ENCODE measurements around the gene SPATA24. TPM values are rescaled to one million over a fixed set of nuclear protein-coding genes. Genes with fewer than 3 reads are reported as not detected.

The SPATA24 gene
- total RNA-seq, 1 experiment from 2014 or later, result 3.1 TPM

GRCh38 chr5:139376364-139376763, 27.5 kb downstream of the SPATA24 start:
- ChIA-PET RAD21 (ENCODE audit: low non-redundant PET in 1 of 2, low total read pairs in 2 of 2, uncharacterized antibody in 2 of 2, unreplicated experiment in 2 of 2) (interaction anchor here in 1 of 2 experiments (0.6 kb wide), 1 partner anchor 144 kb away, joined by 3 read pairs; no protein-coding TSS in a partner anchor), CTCF (no interaction called here), POLR2A (no interaction called here)
- no peak overlapping the region for H3K9ac ChIP-seq (ENCODE audit: low read length)
- H3K27me3 ChIP-seq (ENCODE audit: insufficient read depth, low read length), result no peaks in the 10 kb centered on the region
- H4K20me1 ChIP-seq (ENCODE audit: insufficient read depth), result no peaks in the 10 kb centered on the region
- H3K36me3 ChIP-seq (ENCODE audit: control insufficient read depth in 1 of 2, insufficient read depth in 2 of 2, low read length in 2 of 2), result peaks cover 2 to 9% of the 10 kb centered on the region in 2 experiments; a peak in 2 of 4 replicates
- no peak overlapping the region for H2AFZ ChIP-seq (ENCODE audit: low read depth, low read length, poor library complexity, severe bottlenecking)
- intact Hi-C loops (cut with micrococcal nuclease), result loop anchor here (10.0 kb wide), 1 partner anchor 182 kb away; the partner anchor contains the start of gene SIL1
- no peak overlapping the region for H3K4me2 ChIP-seq (ENCODE audit: low read length)
- H3K4me1 ChIP-seq (ENCODE audit: control insufficient read depth in 1 of 2, insufficient read depth in 2 of 2, low read length in 2 of 2), result peaks cover 28 to 29% of the 10 kb centered on the region in 2 experiments
- H3K27ac ChIP-seq (ENCODE audit: low read depth, low read length), result no peak overlapping the region
- H3K4me3 ChIP-seq (replicated peaks in 1 of 2; ENCODE audit: low read depth in 1 of 2, low read length in 2 of 2), result no peak overlapping the region
- H3K9me2 ChIP-seq (ENCODE audit: insufficient read depth), result no peaks in the 10 kb centered on the region
- H3K79me2 ChIP-seq (ENCODE audit: insufficient read depth, low read length), result no peaks in the 10 kb centered on the region
- DNase-seq (ENCODE audit: low read depth, low spot score) (no peak), ATAC-seq (no peak)
- TF ChIP-seq ELF1 (IDR thresholded peaks at IDR 0.05; ENCODE audit: borderline replicate concordance, low read depth) (no peak), EZH2 (IDR thresholded peaks at IDR 0.05) (no peak), POLR2A (IDR thresholded peaks at IDR 0.05; ENCODE audit: borderline replicate concordance, extremely low read depth, insufficient read depth, insufficient read length) (no peak), EGR1 (IDR thresholded peaks at IDR 0.05; ENCODE audit: low read depth) (no peak), EZH2phosphoT487 (IDR thresholded peaks at IDR 0.05; ENCODE audit: borderline replicate concordance) (no peak), ZFX (IDR thresholded peaks at IDR 0.05) (no peak), POLR2AphosphoS5 (IDR thresholded peaks at IDR 0.05; ENCODE audit: low read depth, low read length) (no peak), RAD21 (IDR thresholded peaks at IDR 0.05; ENCODE audit: low read depth) (no peak), JUND (IDR thresholded peaks at IDR 0.05) (no peak), SP1 (IDR thresholded peaks at IDR 0.05; ENCODE audit: low read depth) (no peak), CBX3 (IDR thresholded peaks at IDR 0.05; ENCODE audit: low read depth) (no peak), YY1 (IDR thresholded peaks at IDR 0.05; ENCODE audit: extremely low read depth, insufficient replicate concordance, low read depth, low read length) (no peak), SRF (IDR thresholded peaks at IDR 0.05; ENCODE audit: low read depth) (no peak), FOSL1 (IDR thresholded peaks at IDR 0.05; ENCODE audit: low read depth) (no peak), TCF7L2 (IDR thresholded peaks at IDR 0.05; ENCODE audit: borderline replicate concordance, extremely low read depth, insufficient read depth, insufficient read length) (no peak)
- TF ChIP-seq, protein P1, sequence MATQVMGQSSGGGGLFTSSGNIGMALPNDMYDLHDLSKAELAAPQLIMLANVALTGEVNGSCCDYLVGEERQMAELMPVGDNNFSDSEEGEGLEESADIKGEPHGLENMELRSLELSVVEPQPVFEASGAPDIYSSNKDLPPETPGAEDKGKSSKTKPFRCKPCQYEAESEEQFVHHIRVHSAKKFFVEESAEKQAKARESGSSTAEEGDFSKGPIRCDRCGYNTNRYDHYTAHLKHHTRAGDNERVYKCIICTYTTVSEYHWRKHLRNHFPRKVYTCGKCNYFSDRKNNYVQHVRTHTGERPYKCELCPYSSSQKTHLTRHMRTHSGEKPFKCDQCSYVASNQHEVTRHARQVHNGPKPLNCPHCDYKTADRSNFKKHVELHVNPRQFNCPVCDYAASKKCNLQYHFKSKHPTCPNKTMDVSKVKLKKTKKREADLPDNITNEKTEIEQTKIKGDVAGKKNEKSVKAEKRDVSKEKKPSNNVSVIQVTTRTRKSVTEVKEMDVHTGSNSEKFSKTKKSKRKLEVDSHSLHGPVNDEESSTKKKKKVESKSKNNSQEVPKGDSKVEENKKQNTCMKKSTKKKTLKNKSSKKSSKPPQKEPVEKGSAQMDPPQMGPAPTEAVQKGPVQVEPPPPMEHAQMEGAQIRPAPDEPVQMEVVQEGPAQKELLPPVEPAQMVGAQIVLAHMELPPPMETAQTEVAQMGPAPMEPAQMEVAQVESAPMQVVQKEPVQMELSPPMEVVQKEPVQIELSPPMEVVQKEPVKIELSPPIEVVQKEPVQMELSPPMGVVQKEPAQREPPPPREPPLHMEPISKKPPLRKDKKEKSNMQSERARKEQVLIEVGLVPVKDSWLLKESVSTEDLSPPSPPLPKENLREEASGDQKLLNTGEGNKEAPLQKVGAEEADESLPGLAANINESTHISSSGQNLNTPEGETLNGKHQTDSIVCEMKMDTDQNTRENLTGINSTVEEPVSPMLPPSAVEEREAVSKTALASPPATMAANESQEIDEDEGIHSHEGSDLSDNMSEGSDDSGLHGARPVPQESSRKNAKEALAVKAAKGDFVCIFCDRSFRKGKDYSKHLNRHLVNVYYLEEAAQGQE (IDR thresholded peaks at IDR 0.05; ENCODE audit: low read depth), result no peak
- TF ChIP-seq, protein P2, sequence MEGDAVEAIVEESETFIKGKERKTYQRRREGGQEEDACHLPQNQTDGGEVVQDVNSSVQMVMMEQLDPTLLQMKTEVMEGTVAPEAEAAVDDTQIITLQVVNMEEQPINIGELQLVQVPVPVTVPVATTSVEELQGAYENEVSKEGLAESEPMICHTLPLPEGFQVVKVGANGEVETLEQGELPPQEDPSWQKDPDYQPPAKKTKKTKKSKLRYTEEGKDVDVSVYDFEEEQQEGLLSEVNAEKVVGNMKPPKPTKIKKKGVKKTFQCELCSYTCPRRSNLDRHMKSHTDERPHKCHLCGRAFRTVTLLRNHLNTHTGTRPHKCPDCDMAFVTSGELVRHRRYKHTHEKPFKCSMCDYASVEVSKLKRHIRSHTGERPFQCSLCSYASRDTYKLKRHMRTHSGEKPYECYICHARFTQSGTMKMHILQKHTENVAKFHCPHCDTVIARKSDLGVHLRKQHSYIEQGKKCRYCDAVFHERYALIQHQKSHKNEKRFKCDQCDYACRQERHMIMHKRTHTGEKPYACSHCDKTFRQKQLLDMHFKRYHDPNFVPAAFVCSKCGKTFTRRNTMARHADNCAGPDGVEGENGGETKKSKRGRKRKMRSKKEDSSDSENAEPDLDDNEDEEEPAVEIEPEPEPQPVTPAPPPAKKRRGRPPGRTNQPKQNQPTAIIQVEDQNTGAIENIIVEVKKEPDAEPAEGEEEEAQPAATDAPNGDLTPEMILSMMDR (IDR thresholded peaks at IDR 0.05 in 2 of 3, conservative IDR thresholded peaks at IDR 0.05 in 1 of 3; ENCODE audit: borderline replicate concordance in 1 of 3, insufficient read depth in 1 of 3, low read depth in 2 of 3, low read length in 2 of 3), result no peak
- TF ChIP-seq, protein P3, sequence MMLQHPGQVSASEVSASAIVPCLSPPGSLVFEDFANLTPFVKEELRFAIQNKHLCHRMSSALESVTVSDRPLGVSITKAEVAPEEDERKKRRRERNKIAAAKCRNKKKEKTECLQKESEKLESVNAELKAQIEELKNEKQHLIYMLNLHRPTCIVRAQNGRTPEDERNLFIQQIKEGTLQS (IDR thresholded peaks at IDR 0.05), result no peak
- no TSS peak for BruUV-seq (replicated peaks)
- H3K9me3 ChIP-seq (ENCODE audit: control insufficient read depth in 1 of 2, insufficient read depth in 1 of 2, low read depth in 1 of 2, low read length in 2 of 2), result no peaks in the 10 kb centered on the region
